Activated T-helper 1 cell treated with anti-CD3 and anti-CD28 coated beads, Interleukin-12 subunit alpha, Interleukin-12 subunit beta, Interleukin-2, Interleukin-4 antibody, amounts not matched to agents 30 ng/mL and 10 ng/mL and 1 ng/mL, durations not matched to agents 14 hours and 24 hours and 36 hours (primary cell): Measurements from ENCODE around the gene EXOC4. TPM values are rescaled to one million over a fixed set of nuclear protein-coding genes. Genes with fewer than 3 reads are reported as not detected.

ENCODE experiments used
- DNase-seq: peaks from one replicate; pipeline ENCODE4 v3.0.0; 2021; ENCODE audit warnings: low spot score
- H3K27ac Mint-ChIP-seq: one replicate; pipeline ENCODE4 v1.8.0; 2021; ENCODE audit warnings: mild to moderate bottlenecking, mixed read lengths
- H3K27me3 Mint-ChIP-seq: one replicate; pipeline ENCODE4 v1.8.0; 2022; ENCODE audit warnings: mild to moderate bottlenecking, moderate library complexity, mixed read lengths; ENCODE audit not compliant: insufficient read depth
- H3K36me3 Mint-ChIP-seq: one replicate; pipeline ENCODE4 v1.8.0; 2021; ENCODE audit warnings: low read depth, mixed read lengths
- H3K4me1 Mint-ChIP-seq: one replicate; pipeline ENCODE4 v1.8.0; 2021; ENCODE audit warnings: low read depth, mixed read lengths
- H3K4me3 Mint-ChIP-seq: one replicate; pipeline ENCODE4 v1.8.0; 2021; ENCODE audit warnings: mild to moderate bottlenecking, moderate library complexity, mixed read lengths
- H3K9me3 Mint-ChIP-seq: one replicate; pipeline ENCODE4 v1.8.0; 2021; ENCODE audit warnings: mixed read lengths
- intact Hi-C: fragments of 100-400 bp; cut with micrococcal nuclease; formaldehyde crosslinking; loops from one replicate; pipeline ENCODE4 v1.15.1; 2024
- total RNA-seq: library from RNA; stranded (reverse); gene quantifications from 2 replicates; pipeline ENCODE4 v1.2.3, GENCODE V29; 2022

EXOC4 gene
- total RNA-seq, 1 donor from 2014 or later: 58.6 TPM

GRCh38 chr7:133551466-133551865 is 298.6 kb downstream of the EXOC4 start:
- intact Hi-C loops: no loop called here
- H3K36me3 Mint-ChIP-seq: no peaks in the 10 kb centered on the region
- no peaks in the 10 kb centered on the region for H3K4me1 Mint-ChIP-seq
- no peaks in the 10 kb centered on the region for H3K27me3 Mint-ChIP-seq
- H3K27ac Mint-ChIP-seq: no peak overlapping the region
- no peaks in the 10 kb centered on the region for H3K9me3 Mint-ChIP-seq
- no peak overlapping the region for H3K4me3 Mint-ChIP-seq
- no peak for DNase-seq

GRCh38 chr7:133552079-133552478 is 299.2 kb downstream of the EXOC4 start:
- DNase-seq: no peak
- no peak overlapping the region for H3K27ac Mint-ChIP-seq
- H3K4me3 Mint-ChIP-seq: no peak overlapping the region
- H3K4me1 Mint-ChIP-seq: no peaks in the 10 kb centered on the region
- no peaks in the 10 kb centered on the region for H3K27me3 Mint-ChIP-seq
- H3K36me3 Mint-ChIP-seq: no peaks in the 10 kb centered on the region
- intact Hi-C loops: no loop called here
- H3K9me3 Mint-ChIP-seq: no peaks in the 10 kb centered on the region

- H3K4me3 Mint-ChIP-seq: no peak overlapping the region
- no peaks in the 10 kb centered on the region for H3K36me3 Mint-ChIP-seq
- H3K27ac Mint-ChIP-seq: no peak overlapping the region
- intact Hi-C loops: no loop called here
- no peaks in the 10 kb centered on the region for H3K27me3 Mint-ChIP-seq
- DNase-seq: no peak
- H3K9me3 Mint-ChIP-seq: no peaks in the 10 kb centered on the region
- H3K4me1 Mint-ChIP-seq: no peaks in the 10 kb centered on the region
Measured at GRCh38 chr7:133554330-133554729, 301.5 kb downstream of the EXOC4 start.

GRCh38 chr7:133556048-133556447 is 303.2 kb downstream of the EXOC4 start:
- intact Hi-C loops: no loop called here
- H3K27me3 Mint-ChIP-seq: no peaks in the 10 kb centered on the region
- no peaks in the 10 kb centered on the region for H3K4me1 Mint-ChIP-seq
- no peaks in the 10 kb centered on the region for H3K9me3 Mint-ChIP-seq
- no peak overlapping the region for H3K4me3 Mint-ChIP-seq
- no peak overlapping the region for H3K27ac Mint-ChIP-seq
- DNase-seq: no peak
- H3K36me3 Mint-ChIP-seq: no peaks in the 10 kb centered on the region

GRCh38 chr7:133556553-133556952 is 303.7 kb downstream of the EXOC4 start:
- Mint-ChIP-seq H3K27me3 (no peaks in the 10 kb centered on the region), H3K36me3 (no peaks in the 10 kb centered on the region), H3K27ac (no peak overlapping the region), H3K4me3 (no peak overlapping the region), H3K4me1 (no peaks in the 10 kb centered on the region), H3K9me3 (no peaks in the 10 kb centered on the region)
- intact Hi-C loops: no loop called here
- no peak for DNase-seq

- Mint-ChIP-seq H3K36me3 (no peaks in the 10 kb centered on the region), H3K27ac (no peak overlapping the region), H3K27me3 (no peaks in the 10 kb centered on the region), H3K4me1 (no peaks in the 10 kb centered on the region), H3K4me3 (no peak overlapping the region), H3K9me3 (no peaks in the 10 kb centered on the region)
- no peak for DNase-seq
- intact Hi-C loops: no loop called here
Measured at GRCh38 chr7:133560900-133561299, 308.0 kb downstream of the EXOC4 start.

- Mint-ChIP-seq H3K9me3 (no peaks in the 10 kb centered on the region), H3K4me1 (no peaks in the 10 kb centered on the region), H3K36me3 (no peaks in the 10 kb centered on the region), H3K27me3 (no peaks in the 10 kb centered on the region), H3K4me3 (no peak overlapping the region), H3K27ac (no peak overlapping the region)
- intact Hi-C loops: no loop called here
- DNase-seq: no peak
Measured at GRCh38 chr7:133561396-133561795, 308.5 kb downstream of the EXOC4 start.

GRCh38 chr7:133562621-133563020 is 309.7 kb downstream of the EXOC4 start:
- intact Hi-C loops: no loop called here

GRCh38 chr7:133563251-133563650 is 310.4 kb downstream of the EXOC4 start:
- no peak for DNase-seq
- no peaks in the 10 kb centered on the region for H3K9me3 Mint-ChIP-seq
- no peak overlapping the region for H3K27ac Mint-ChIP-seq
- no peaks in the 10 kb centered on the region for H3K36me3 Mint-ChIP-seq
- intact Hi-C loops: no loop called here
- no peaks in the 10 kb centered on the region for H3K4me1 Mint-ChIP-seq
- no peak overlapping the region for H3K4me3 Mint-ChIP-seq
- H3K27me3 Mint-ChIP-seq: no peaks in the 10 kb centered on the region

More at GRCh38 chr7:133562621-133563020, 309.7 kb downstream of the EXOC4 start:
- no peak overlapping the region for H3K4me3 Mint-ChIP-seq
- no peaks in the 10 kb centered on the region for H3K27me3 Mint-ChIP-seq
- DNase-seq: no peak
- no peaks in the 10 kb centered on the region for H3K9me3 Mint-ChIP-seq
- H3K27ac Mint-ChIP-seq: no peak overlapping the region
- H3K4me1 Mint-ChIP-seq: no peaks in the 10 kb centered on the region
- no peaks in the 10 kb centered on the region for H3K36me3 Mint-ChIP-seq

GRCh38 chr7:133564484-133564883 is 311.6 kb downstream of the EXOC4 start:
- Mint-ChIP-seq H3K27me3 (peaks cover 2% of the 10 kb centered on the region), H3K27ac (no peak overlapping the region), H3K4me1 (no peaks in the 10 kb centered on the region), H3K36me3 (no peaks in the 10 kb centered on the region), H3K4me3 (no peak overlapping the region), H3K9me3 (no peaks in the 10 kb centered on the region)
- DNase-seq: no peak
- intact Hi-C loops: no loop called here

- no peaks in the 10 kb centered on the region for H3K9me3 Mint-ChIP-seq
- no peak for DNase-seq
- H3K4me3 Mint-ChIP-seq: no peak overlapping the region
- peaks cover 2% of the 10 kb centered on the region for H3K27me3 Mint-ChIP-seq
- intact Hi-C loops: no loop called here
- H3K27ac Mint-ChIP-seq: no peak overlapping the region
- H3K4me1 Mint-ChIP-seq: no peaks in the 10 kb centered on the region
- no peaks in the 10 kb centered on the region for H3K36me3 Mint-ChIP-seq
Measured at GRCh38 chr7:133568544-133568943, 315.7 kb downstream of the EXOC4 start.

- Mint-ChIP-seq H3K4me1 (no peaks in the 10 kb centered on the region), H3K36me3 (no peaks in the 10 kb centered on the region), H3K27me3 (peaks cover 2% of the 10 kb centered on the region), H3K9me3 (no peaks in the 10 kb centered on the region), H3K27ac (no peak overlapping the region), H3K4me3 (no peak overlapping the region)
- no peak for DNase-seq
- intact Hi-C loops: no loop called here
Measured at GRCh38 chr7:133570321-133570720, 317.4 kb downstream of the EXOC4 start.

- no peak for DNase-seq
- H3K4me3 Mint-ChIP-seq: no peak overlapping the region
- no peaks in the 10 kb centered on the region for H3K36me3 Mint-ChIP-seq
- H3K27me3 Mint-ChIP-seq: peaks cover 2% of the 10 kb centered on the region
- intact Hi-C loops: no loop called here
- no peak overlapping the region for H3K27ac Mint-ChIP-seq
- no peaks in the 10 kb centered on the region for H3K4me1 Mint-ChIP-seq
- H3K9me3 Mint-ChIP-seq: no peaks in the 10 kb centered on the region
Measured at GRCh38 chr7:133571076-133571475, 318.2 kb downstream of the EXOC4 start.

GRCh38 chr7:133572087-133572486 is 319.2 kb downstream of the EXOC4 start:
- DNase-seq: no peak
- H3K4me1 Mint-ChIP-seq: no peaks in the 10 kb centered on the region
- H3K27me3 Mint-ChIP-seq: peaks cover 2% of the 10 kb centered on the region
- H3K9me3 Mint-ChIP-seq: no peaks in the 10 kb centered on the region
- H3K4me3 Mint-ChIP-seq: no peak overlapping the region
- H3K27ac Mint-ChIP-seq: no peak overlapping the region
- H3K36me3 Mint-ChIP-seq: no peaks in the 10 kb centered on the region
- intact Hi-C loops: no loop called here
